HG03520 (cell line): ENCODE measurements around the gene EPHB1.
"Not testable (repeated sequence)": the region's sequence is repeated elsewhere in the genome, so short reads cannot be mapped to it uniquely, and the experiment has no call there.

Experiments
- ATAC-seq: cut with Tn5 transposase; IDR thresholded peaks from one replicate; pipeline ENCODE4 v1.9.1; 2021; ENCODE audit warnings: mild to moderate bottlenecking, moderate library complexity; ENCODE audit not compliant: unreplicated experiment

Gene EPHB1

DNA sequence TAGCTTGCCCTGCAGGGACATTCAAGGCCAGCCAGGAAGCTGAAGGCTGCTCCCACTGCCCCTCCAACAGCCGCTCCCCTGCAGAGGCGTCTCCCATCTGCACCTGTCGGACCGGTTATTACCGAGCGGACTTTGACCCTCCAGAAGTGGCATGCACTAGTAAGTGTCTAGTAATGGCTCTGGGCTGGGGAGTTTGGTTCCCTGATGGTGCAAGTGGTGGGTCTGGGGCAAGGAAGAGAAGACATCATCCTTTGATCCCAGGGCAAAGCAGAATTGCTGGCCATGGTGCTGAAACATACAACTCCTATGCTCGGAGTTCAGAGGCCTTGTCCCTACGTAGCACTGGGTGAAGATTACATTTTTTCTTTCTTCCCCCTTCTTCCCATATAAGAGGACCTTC, 311.4 kb downstream of the EPHB1 start:
- ATAC-seq: no peak

DNA sequence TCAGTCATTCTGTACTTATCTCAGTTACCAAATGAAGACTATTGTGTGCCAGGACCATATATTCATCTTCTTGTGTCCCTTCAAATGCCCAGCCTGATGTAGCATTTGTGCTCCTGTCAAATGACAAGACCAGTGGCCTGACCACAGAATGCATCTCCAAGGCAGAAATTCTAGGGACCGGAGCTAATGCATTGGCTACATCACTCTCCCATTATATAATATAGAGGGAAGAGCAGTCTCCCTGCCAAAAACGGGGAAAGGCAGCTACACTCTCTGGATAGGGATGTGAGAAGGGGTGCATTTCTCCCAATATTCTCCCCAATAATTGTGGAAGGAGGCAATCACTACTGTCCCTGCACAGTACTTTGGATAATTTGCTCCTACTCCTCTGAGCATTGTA, 312.0 kb downstream of the EPHB1 start:
- no peak for ATAC-seq

DNA sequence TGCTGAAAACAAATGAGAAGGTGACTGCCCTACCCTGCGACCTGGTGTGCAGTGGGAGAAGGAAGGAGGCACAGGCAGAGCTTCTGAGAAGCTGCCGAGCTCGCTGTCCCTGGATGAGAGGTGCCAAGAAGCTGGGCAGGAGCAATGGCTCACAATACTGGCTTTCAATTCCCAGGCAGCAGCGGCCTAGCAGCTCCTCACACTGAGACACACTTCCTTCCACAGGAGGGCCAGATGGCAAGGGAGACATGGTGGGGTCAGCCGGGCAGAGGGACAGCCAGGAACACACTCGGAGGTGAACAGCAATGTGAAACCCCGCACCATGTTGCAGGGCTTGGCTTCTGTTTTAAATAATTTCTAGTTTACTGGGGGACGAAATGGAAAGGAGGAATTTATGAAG, 314.6 kb downstream of the EPHB1 start:
- ATAC-seq: no peak

- not testable (repeated sequence) for ATAC-seq
These were observed 319.5 kb downstream of the EPHB1 start for GRCh38 chr3:135114551-135114950.

DNA sequence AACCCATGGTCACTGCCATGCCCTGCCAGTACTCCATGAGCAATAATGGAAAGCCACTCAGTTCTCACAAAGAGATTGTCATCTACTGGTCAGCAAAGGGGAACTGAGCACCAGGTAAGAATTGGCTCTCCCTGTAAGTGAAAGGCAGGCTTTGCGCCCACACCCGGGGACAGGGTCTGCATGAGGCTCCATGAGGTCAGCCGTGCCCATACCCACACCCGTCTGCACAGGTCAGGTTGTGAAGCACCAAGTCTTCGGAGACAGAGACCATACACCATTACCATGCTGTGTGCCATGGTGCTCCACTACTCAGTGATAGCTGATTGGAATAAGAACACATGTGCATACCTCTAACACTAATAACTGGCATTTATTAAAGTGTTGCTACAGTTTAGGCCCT, 322.9 kb downstream of the EPHB1 start:
- ATAC-seq: no peak

DNA sequence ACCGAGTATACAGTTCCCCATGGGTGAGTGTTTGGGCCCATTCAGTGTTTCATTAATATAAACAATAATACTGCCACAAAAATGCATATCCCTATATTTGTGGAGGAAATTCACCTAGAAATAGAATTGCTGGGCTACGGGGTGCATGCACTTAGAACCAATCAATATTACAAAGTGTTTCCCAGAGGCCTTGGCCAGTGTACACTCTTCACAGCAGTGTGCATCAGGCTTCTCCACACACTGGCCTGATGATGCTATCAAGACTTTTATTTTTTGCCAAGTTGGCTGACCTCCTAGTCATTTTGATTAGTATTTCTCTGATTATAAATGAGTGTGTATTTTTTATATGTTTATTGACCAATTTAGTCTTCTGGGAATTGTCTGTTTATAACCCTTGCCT, 323.7 kb downstream of the EPHB1 start:
- no peak for ATAC-seq

DNA sequence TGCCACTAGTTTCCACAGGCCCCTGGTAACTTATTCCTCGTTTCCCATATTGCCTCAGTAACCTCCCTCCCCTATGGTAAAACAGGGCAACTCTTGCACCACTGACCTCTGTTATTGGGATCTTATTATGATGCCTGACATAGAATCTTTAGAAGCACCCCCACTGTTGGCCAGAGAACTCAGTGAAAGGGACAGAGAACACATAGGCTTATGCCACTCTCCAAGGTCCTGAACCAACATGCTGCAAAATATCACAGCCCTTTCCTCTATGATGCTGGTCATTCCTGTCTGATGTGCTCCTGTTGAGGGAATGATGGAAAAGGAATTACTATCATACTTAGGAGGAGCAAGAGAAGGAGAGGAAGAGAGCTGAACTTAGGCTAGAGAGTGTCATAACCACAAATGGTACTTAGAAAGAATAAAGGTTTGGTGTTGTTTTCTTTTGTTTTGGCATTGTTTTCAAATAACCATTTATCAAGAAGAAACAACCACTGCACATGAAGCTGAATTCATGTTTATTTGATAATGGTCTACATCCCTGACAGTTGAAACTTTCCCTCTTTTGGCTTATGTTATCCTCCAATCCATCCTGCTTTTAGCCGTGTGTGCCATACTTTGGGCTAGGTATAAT, 330.2 kb downstream of the EPHB1 start:
- ATAC-seq: no peak

DNA sequence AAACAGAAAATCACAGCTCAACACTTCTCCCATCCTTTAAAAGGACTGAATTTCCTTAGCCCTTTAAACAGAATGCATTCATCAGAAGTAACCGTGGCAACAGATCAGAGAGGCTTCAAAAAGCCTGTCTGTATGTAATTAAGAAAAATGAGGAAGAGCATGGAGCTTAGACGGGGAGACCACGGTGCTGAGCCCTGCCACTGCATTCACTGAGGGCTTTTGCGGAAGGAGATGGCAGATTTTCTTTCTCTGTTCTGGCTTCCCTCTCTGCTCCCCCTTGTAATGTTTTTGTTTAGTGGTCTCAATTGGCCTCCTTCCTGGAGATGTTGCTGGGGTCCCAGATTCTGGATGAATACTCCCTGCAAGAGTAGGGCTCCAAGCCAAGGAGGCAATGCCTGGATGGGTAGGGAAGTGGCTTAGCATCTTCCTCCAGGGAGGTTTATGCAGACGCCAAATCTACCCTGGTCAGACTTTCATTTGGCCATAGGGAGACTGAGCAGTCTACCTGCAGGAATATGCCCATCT, 332.9 kb downstream of the EPHB1 start:
- no peak for ATAC-seq

- ATAC-seq: no peak
These were observed 333.8 kb downstream of the EPHB1 start for GRCh38 chr3:135128818-135129217.

DNA sequence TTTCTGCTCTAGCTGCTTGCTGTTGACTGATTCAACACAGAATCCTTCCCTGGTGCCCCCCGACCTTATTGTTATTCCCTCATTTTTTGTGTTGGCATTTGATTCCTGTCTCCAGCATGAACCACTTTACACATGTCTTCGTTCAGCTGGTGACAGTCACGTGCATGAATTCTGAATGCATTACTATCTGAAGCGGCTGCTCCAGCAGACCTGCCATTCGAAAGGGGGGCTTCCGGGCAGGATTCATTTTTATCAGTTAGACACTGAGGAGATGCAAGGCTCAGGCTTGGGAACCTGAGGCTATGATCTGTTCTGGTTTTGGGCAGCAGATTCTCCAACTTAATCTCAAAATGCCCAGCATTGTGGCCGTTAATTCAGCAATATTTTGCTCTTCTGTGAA, 336.2 kb downstream of the EPHB1 start:
- ATAC-seq: no peak

- no peak for ATAC-seq
These were observed 339.0 kb downstream of the EPHB1 start for GRCh38 chr3:135133905-135134683.

GRCh38 chr3:135134684-135135075, 339.6 kb downstream of the EPHB1 start:
- no peak for ATAC-seq

GRCh38 chr3:135135445-135135844, 340.4 kb downstream of the EPHB1 start:
- no peak for ATAC-seq

DNA sequence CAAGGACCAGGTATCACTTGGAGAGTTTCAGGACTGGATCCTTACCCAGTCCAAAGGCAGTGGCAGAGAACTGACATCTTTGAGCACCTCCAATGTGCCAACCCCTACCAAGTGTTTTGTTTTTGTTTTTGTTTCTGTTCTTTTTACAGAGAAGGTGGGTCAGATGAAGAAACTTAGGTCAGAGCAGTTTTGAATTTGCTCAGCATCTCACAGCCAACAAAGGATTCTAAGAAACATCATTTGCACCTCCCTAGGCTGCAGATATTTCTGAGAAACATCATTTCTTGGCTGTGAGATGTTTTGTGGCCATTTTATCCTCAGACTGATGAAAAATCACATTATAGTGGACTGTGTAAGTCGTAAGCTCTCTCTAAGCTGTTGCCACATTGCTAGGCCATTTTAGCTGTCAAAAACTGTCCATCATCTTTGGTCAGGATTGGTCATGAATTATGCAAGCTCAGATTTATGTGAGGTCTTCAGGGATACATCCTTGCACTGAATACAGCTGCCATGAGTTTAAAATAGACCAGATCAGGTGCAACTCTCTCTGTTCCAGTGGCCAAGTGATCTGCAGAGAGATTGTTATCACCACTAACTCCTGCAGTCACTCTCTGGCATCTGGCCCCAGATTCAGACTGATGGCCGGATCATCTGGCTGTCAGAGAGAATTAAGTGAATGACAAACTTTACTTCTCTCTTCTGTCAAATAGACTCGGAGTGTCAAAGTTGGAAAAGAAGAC, 341.5 kb downstream of the EPHB1 start:
- ATAC-seq: no peak

GRCh38 chr3:135137296-135137695, 342.2 kb downstream of the EPHB1 start:
- ATAC-seq: no peak

DNA sequence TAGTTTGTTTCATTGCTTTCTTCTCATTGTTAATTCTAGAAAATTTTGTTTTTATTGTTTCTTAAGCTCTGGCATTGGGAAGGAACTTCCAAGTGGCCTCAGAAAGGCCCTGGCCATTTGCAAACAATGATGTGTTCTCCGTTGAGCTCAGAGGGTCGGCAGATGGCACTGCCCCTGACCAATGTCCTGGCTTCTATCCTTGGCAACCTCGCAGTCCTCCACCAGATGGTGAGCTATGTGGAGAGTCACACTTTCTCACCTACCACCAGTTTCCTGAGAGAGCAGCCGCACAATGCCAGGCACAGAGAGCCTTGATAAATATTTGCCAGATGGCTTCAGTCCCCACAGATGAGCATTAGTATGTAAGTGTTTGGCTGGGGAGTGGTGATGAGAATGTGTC, 343.7 kb downstream of the EPHB1 start:
- no peak for ATAC-seq

GRCh38 chr3:135140591-135140990, 345.5 kb downstream of the EPHB1 start:
- ATAC-seq: no peak

- no peak for ATAC-seq
These were observed 346.1 kb downstream of the EPHB1 start for GRCh38 chr3:135141160-135141559.

DNA sequence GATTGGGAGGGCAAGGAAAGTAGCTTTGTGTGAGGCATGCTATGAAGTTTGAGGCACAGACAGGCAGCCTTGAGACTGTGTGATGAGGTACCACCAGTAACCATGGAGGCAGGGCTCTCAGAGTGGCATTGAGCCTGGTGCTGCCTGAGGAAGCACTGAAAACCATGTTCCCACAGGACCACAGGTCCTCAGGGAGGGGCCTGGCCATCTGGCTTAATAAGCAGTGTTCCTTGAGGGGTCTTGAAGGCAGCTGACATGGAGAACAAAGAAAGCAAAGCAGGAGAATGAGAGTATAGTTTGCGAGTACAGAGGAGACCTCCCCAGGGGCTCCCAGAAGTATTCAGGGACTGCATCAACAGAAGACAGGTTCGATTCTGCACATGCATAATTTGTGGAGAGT, 346.6 kb downstream of the EPHB1 start:
- no peak for ATAC-seq

- ATAC-seq: no peak
These were observed 347.5 kb downstream of the EPHB1 start for GRCh38 chr3:135142530-135142929.

- no peak for ATAC-seq
These were observed 348.4 kb downstream of the EPHB1 start for GRCh38 chr3:135143474-135143873.

- no peak for ATAC-seq
These were observed 350.5 kb downstream of the EPHB1 start for GRCh38 chr3:135145581-135145980.
